ACC112 (cell line): ENCODE results near the gene PIK3R1.

Experiments used
- H2AFZ ChIP-seq: fragments of 200-600 bp; sonication (generic); one replicate; pipeline ENCODE4 v1.6.0; 2017; ENCODE audit warnings: antibody characterized with exemption, low read length; ENCODE audit not compliant: unreplicated experiment
- H3K27ac ChIP-seq: fragments of 200-600 bp; sonication (generic); 2 replicates; pipeline ENCODE4 v1.5.1; 2014; ENCODE audit warnings: low read depth, mild to moderate bottlenecking, antibody characterized with exemption, low read length, moderate library complexity
- H3K27me3 ChIP-seq: fragments of 200-600 bp; sonication (generic); 2 replicates; pipeline ENCODE4 v1.6.1; 2014; ENCODE audit warnings: mild to moderate bottlenecking, antibody characterized with exemption, low read length, moderate library complexity, mixed read lengths; ENCODE audit not compliant: insufficient read depth
- H3K36me3 ChIP-seq: fragments of 200-600 bp; sonication (generic); 2 replicates; pipeline ENCODE4 v1.6.1; 2016; ENCODE audit warnings: mild to moderate bottlenecking, antibody characterized with exemption, low read length, moderate library complexity, mixed read lengths; ENCODE audit not compliant: insufficient read depth
- H3K4me1 ChIP-seq: fragments of 200-600 bp; sonication (generic); one replicate; pipeline ENCODE4 v1.6.1; 2016; ENCODE audit warnings: low read length, mixed read lengths; ENCODE audit not compliant: insufficient read depth, unreplicated experiment, control insufficient read depth
- H3K4me3 ChIP-seq: fragments of 200-600 bp; sonication (generic); 2 replicates; pipeline ENCODE4 v1.5.1; 2014; ENCODE audit warnings: mild to moderate bottlenecking, low read depth, low read length
- H3K79me2 ChIP-seq: fragments of 200-600 bp; sonication (generic); one replicate; pipeline ENCODE4 v1.6.0; 2016; ENCODE audit warnings: low read length; ENCODE audit not compliant: control insufficient read depth, unreplicated experiment, insufficient read depth

The PIK3R1 gene

GRCh38 chr5:68325065-68325580 lies 109.6 kb downstream of the PIK3R1 start:
- no peak overlapping the region for H3K4me3 ChIP-seq

GRCh38 chr5:68329554-68330255 lies 114.1 kb downstream of the PIK3R1 start:
- H3K4me3 ChIP-seq: no peak overlapping the region
- H3K4me1 ChIP-seq: peaks cover 44% of the 10 kb centered on the region
- H3K27me3 ChIP-seq: no peaks in the 10 kb centered on the region
- H3K79me2 ChIP-seq: no peaks in the 10 kb centered on the region
- H3K36me3 ChIP-seq: no peaks in the 10 kb centered on the region
- no peak overlapping the region for H2AFZ ChIP-seq
- no peak overlapping the region for H3K27ac ChIP-seq

More at GRCh38 chr5:68325065-68325580, 109.6 kb downstream of the PIK3R1 start:
- no peak overlapping the region for H3K27ac ChIP-seq
- H3K36me3 ChIP-seq: no peaks in the 10 kb centered on the region
- H2AFZ ChIP-seq: no peak overlapping the region
- peaks cover 7% of the 10 kb centered on the region for H3K4me1 ChIP-seq
- H3K79me2 ChIP-seq: no peaks in the 10 kb centered on the region
- H3K27me3 ChIP-seq: no peaks in the 10 kb centered on the region

- Histone ChIP-seq H3K79me2 (no peaks in the 10 kb centered on the region), H3K27ac (peak overlapping the region; percentile 36; the same call in 1 of the 2 replicates), H3K27me3 (no peaks in the 10 kb centered on the region), H3K4me3 (no peak overlapping the region), H3K36me3 (no peaks in the 10 kb centered on the region), H2AFZ (no peak overlapping the region), H3K4me1 (peaks cover 47% of the 10 kb centered on the region)
Observed at GRCh38 chr5:68330574-68330973, 115.0 kb downstream of the PIK3R1 start.

- peaks cover 52% of the 10 kb centered on the region for H3K4me1 ChIP-seq
- no peaks in the 10 kb centered on the region for H3K36me3 ChIP-seq
- no peak overlapping the region for H3K4me3 ChIP-seq
- no peaks in the 10 kb centered on the region for H3K27me3 ChIP-seq
- no peaks in the 10 kb centered on the region for H3K79me2 ChIP-seq
- no peak overlapping the region for H2AFZ ChIP-seq
- peak overlapping the region; percentile 36; the same call in 1 of the 2 replicates for H3K27ac ChIP-seq
Observed at GRCh38 chr5:68331192-68332079, 115.9 kb downstream of the PIK3R1 start.

- H3K4me3 ChIP-seq: no peak overlapping the region
- H3K27ac ChIP-seq: peak overlapping the region; percentile 20; the same call in 1 of the 2 replicates
Observed at GRCh38 chr5:68332080-68332451, 116.5 kb downstream of the PIK3R1 start.

GRCh38 chr5:68332556-68332955 lies 117.0 kb downstream of the PIK3R1 start:
- Histone ChIP-seq H3K27ac (peak overlapping the region; percentile 25), H2AFZ (no peak overlapping the region), H3K4me3 (no peak overlapping the region), H3K27me3 (no peaks in the 10 kb centered on the region), H3K36me3 (no peaks in the 10 kb centered on the region), H3K79me2 (no peaks in the 10 kb centered on the region), H3K4me1 (peaks cover 53% of the 10 kb centered on the region)

More at GRCh38 chr5:68332080-68332451, 116.5 kb downstream of the PIK3R1 start:
- H3K4me1 ChIP-seq: peaks cover 53% of the 10 kb centered on the region
- no peaks in the 10 kb centered on the region for H3K79me2 ChIP-seq
- no peak overlapping the region for H2AFZ ChIP-seq
- H3K27me3 ChIP-seq: no peaks in the 10 kb centered on the region
- no peaks in the 10 kb centered on the region for H3K36me3 ChIP-seq

- H3K4me1 ChIP-seq: peaks cover 53% of the 10 kb centered on the region
- H3K36me3 ChIP-seq: no peaks in the 10 kb centered on the region
- H3K27ac ChIP-seq: peak overlapping the region; percentile 80
- no peak overlapping the region for H3K4me3 ChIP-seq
- H3K27me3 ChIP-seq: no peaks in the 10 kb centered on the region
- no peak overlapping the region for H2AFZ ChIP-seq
- H3K79me2 ChIP-seq: no peaks in the 10 kb centered on the region
Observed at GRCh38 chr5:68333649-68334552, 118.3 kb downstream of the PIK3R1 start.

GRCh38 chr5:68334553-68334886 lies 119.0 kb downstream of the PIK3R1 start:
- Histone ChIP-seq H3K79me2 (no peaks in the 10 kb centered on the region), H2AFZ (no peak overlapping the region), H3K27me3 (no peaks in the 10 kb centered on the region), H3K4me1 (peaks cover 53% of the 10 kb centered on the region), H3K4me3 (no peak overlapping the region), H3K36me3 (no peaks in the 10 kb centered on the region), H3K27ac (peak overlapping the region; percentile 80)

- Histone ChIP-seq H3K4me1 (peaks cover 58% of the 10 kb centered on the region), H3K4me3 (no peak overlapping the region), H2AFZ (no peak overlapping the region)
Observed at GRCh38 chr5:68335075-68335474, 119.5 kb downstream of the PIK3R1 start.

GRCh38 chr5:68336200-68336599 lies 120.6 kb downstream of the PIK3R1 start:
- H3K27ac ChIP-seq: no peak overlapping the region
- peaks cover 50% of the 10 kb centered on the region for H3K4me1 ChIP-seq
- H3K79me2 ChIP-seq: no peaks in the 10 kb centered on the region
- no peaks in the 10 kb centered on the region for H3K36me3 ChIP-seq
- H2AFZ ChIP-seq: no peak overlapping the region
- no peak overlapping the region for H3K4me3 ChIP-seq
- no peaks in the 10 kb centered on the region for H3K27me3 ChIP-seq

More at GRCh38 chr5:68335075-68335474, 119.5 kb downstream of the PIK3R1 start:
- Histone ChIP-seq H3K36me3 (no peaks in the 10 kb centered on the region), H3K27ac (peak overlapping the region; percentile 80), H3K27me3 (no peaks in the 10 kb centered on the region), H3K79me2 (no peaks in the 10 kb centered on the region)
